Measurements from ENCODE around the gene IL1RAP. TPM values are rescaled to one million over a fixed set of nuclear protein-coding genes. Genes with fewer than 3 reads are reported as not detected.
A peak's percentile ranks its signal among the peaks of the same experiment; 100 is the strongest.

Gene IL1RAP
- polyA plus RNA-seq, 3 donors, result 8.0 to 12.6 (median 11.8) TPM

- peaks cover 0 to 4% (median 0%) of the 10 kb centered on the region in 3 donors for H3K27me3 Mint-ChIP-seq (ENCODE audit: low read depth in 3 of 3)
- H3K36me3 Mint-ChIP-seq, result peaks cover 13 to 21% of the 10 kb centered on the region in 2 donors
- H3K4me3 Mint-ChIP-seq, result no peak overlapping the region
- no peak overlapping the region for H3K4me3 ChIP-seq (replicated peaks in 1 of 3; ENCODE audit: low read depth in 2 of 3, low read length in 3 of 3)
- no peak overlapping the region for H3K9ac ChIP-seq (ENCODE audit: insufficient read depth, low read length, poor library complexity, severe bottlenecking)
- H3K79me2 ChIP-seq (ENCODE audit: insufficient read depth, low read length), result no peaks in the 10 kb centered on the region
- peak in 2 of 3 donors; percentile 14 to 27 for DNase-seq
- H3K27ac Mint-ChIP-seq, result peak overlapping the region in 2 of 7 donors; percentile 2 to 20
- H3K4me1 ChIP-seq (ENCODE audit: control insufficient read depth in 1 of 2, insufficient read depth in 2 of 2, low read length in 2 of 2), result peaks cover 20 to 32% of the 10 kb centered on the region in 2 donors
- H3K4me2 ChIP-seq (replicated peaks; ENCODE audit: extremely low read depth, low read length, poor library complexity, severe bottlenecking), result no peak overlapping the region
- H3K27ac ChIP-seq (ENCODE audit: low read depth in 1 of 2, low read length in 2 of 2), result no peak overlapping the region
- H3K27me3 ChIP-seq (ENCODE audit: control insufficient read depth in 2 of 2, insufficient read depth in 2 of 2, low read length in 2 of 2), result no peaks in the 10 kb centered on the region
- intact Hi-C loops (cut with micrococcal nuclease), result no loop called here
- H3K9me3 ChIP-seq (replicated peaks in 1 of 2; ENCODE audit: control insufficient read depth in 1 of 2, insufficient read depth in 1 of 2, low read length in 2 of 2), result no peaks in the 10 kb centered on the region
- no peak overlapping the region for H2AFZ ChIP-seq (ENCODE audit: insufficient read depth, low read depth, low read length, poor library complexity, severe bottlenecking)
- no peak for TF ChIP-seq CTCF (IDR thresholded peaks at IDR 0.05)
- no peaks in the 10 kb centered on the region for H3K9me3 Mint-ChIP-seq
- peaks cover 6% of the 10 kb centered on the region for H4K20me1 ChIP-seq (ENCODE audit: insufficient read depth, low read length)
- H3K36me3 ChIP-seq (replicated peaks in 1 of 2; ENCODE audit: control insufficient read depth in 1 of 2, insufficient read depth in 2 of 2, low read length in 2 of 2), result no peaks in the 10 kb centered on the region
- 24% methylated on average over 3 of the region's 3 CpGs for WGBS (ENCODE audit: insufficient coverage)
- peaks cover 35% of the 10 kb centered on the region for H3K4me1 Mint-ChIP-seq
Observed at GRCh38 chr3:190528706-190529105, 14.8 kb downstream of the IL1RAP start.

DNA sequence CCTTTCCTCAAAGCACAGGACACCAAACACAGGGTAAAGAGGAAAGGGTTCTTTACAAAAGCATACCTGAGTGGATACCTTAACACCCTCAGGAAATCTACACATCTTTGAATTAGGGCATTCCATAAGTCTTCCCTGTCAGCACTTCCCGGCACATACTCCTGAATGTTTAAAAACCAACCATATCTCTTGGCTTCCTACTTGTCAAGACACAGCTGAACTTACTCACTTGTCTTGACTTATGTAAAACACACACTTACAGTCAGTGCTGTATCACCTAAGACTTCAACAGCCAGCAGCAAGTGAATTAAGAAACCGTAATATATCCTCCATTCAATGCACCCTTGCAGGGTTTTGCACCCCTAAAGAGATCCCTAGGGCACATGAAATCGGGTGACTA, 17.5 kb downstream of the IL1RAP start:
- no peak overlapping the region for H3K9ac ChIP-seq (ENCODE audit: insufficient read depth, low read length, poor library complexity, severe bottlenecking)
- H3K79me2 ChIP-seq (ENCODE audit: insufficient read depth, low read length), result peaks cover 6% of the 10 kb centered on the region
- H3K27me3 ChIP-seq (ENCODE audit: control insufficient read depth in 2 of 2, insufficient read depth in 2 of 2, low read length in 2 of 2), result no peaks in the 10 kb centered on the region
- H3K4me1 ChIP-seq (ENCODE audit: control insufficient read depth in 1 of 2, insufficient read depth in 2 of 2, low read length in 2 of 2), result peaks cover 20 to 34% of the 10 kb centered on the region in 2 donors
- peaks cover 13 to 29% of the 10 kb centered on the region in 2 donors for H3K36me3 Mint-ChIP-seq
- no peak overlapping the region for H3K4me3 ChIP-seq (replicated peaks in 1 of 3; ENCODE audit: low read depth in 2 of 3, low read length in 3 of 3)
- peaks cover 0 to 4% (median 0%) of the 10 kb centered on the region in 3 donors for H3K27me3 Mint-ChIP-seq (ENCODE audit: low read depth in 3 of 3)
- H3K4me1 Mint-ChIP-seq, result peaks cover 36% of the 10 kb centered on the region
- no peak overlapping the region for H3K27ac ChIP-seq (ENCODE audit: low read depth in 1 of 2, low read length in 2 of 2)
- 100% methylated on average over 1 of the region's 3 CpGs for WGBS (ENCODE audit: insufficient coverage)
- H2AFZ ChIP-seq (ENCODE audit: insufficient read depth, low read depth, low read length, poor library complexity, severe bottlenecking), result no peak overlapping the region
- no peak overlapping the region for H3K27ac Mint-ChIP-seq
- no peaks in the 10 kb centered on the region for H3K9me3 ChIP-seq (replicated peaks in 1 of 2; ENCODE audit: control insufficient read depth in 1 of 2, insufficient read depth in 1 of 2, low read length in 2 of 2)
- intact Hi-C loops (cut with micrococcal nuclease), result no loop called here
- no peak for DNase-seq
- no peaks in the 10 kb centered on the region for H3K36me3 ChIP-seq (replicated peaks in 1 of 2; ENCODE audit: control insufficient read depth in 1 of 2, insufficient read depth in 2 of 2, low read length in 2 of 2)
- TF ChIP-seq CTCF (IDR thresholded peaks at IDR 0.05), result no peak
- no peak overlapping the region for H3K4me3 Mint-ChIP-seq
- H3K4me2 ChIP-seq (replicated peaks; ENCODE audit: extremely low read depth, low read length, poor library complexity, severe bottlenecking), result no peak overlapping the region
- no peaks in the 10 kb centered on the region for H3K9me3 Mint-ChIP-seq
- H4K20me1 ChIP-seq (ENCODE audit: insufficient read depth, low read length), result peaks cover 6% of the 10 kb centered on the region

All from CD14-positive monocyte (primary cell).